HG02852 (cell line): Measurements from ENCODE around the gene ZNF777.
"Not testable (repeated sequence)": the region's sequence is repeated elsewhere in the genome, so short reads cannot be mapped to it uniquely, and the experiment has no call there.

ENCODE experiments used
- ATAC-seq: cut with Tn5 transposase; IDR thresholded peaks from one replicate; pipeline ENCODE4 v1.9.1; 2021; ENCODE audit warnings: mild to moderate bottlenecking, moderate library complexity; ENCODE audit not compliant: unreplicated experiment

ZNF777 gene

GRCh38 chr7:149420006-149420405, 40.9 kb downstream of the ZNF777 start:
- no peak for ATAC-seq

- ATAC-seq, result no peak
Observed at GRCh38 chr7:149415391-149416071, 45.3 kb downstream of the ZNF777 start.

- ATAC-seq, result no peak
Observed at GRCh38 chr7:149414745-149415390, 46.0 kb downstream of the ZNF777 start.

GRCh38 chr7:149414171-149414570, 46.7 kb downstream of the ZNF777 start:
- no peak for ATAC-seq

- ATAC-seq, result not testable (repeated sequence)
Observed at GRCh38 chr7:149413083-149413482, 47.8 kb downstream of the ZNF777 start.

GRCh38 chr7:149409895-149410294, 51.0 kb downstream of the ZNF777 start:
- peak; percentile 96 for ATAC-seq

GRCh38 chr7:149404825-149405224, 56.0 kb downstream of the ZNF777 start:
- ATAC-seq, result no peak

GRCh38 chr7:149404396-149404795, 56.5 kb downstream of the ZNF777 start:
- no peak for ATAC-seq

- no peak for ATAC-seq
Observed at GRCh38 chr7:149398195-149398820, 62.6 kb downstream of the ZNF777 start.

GRCh38 chr7:149397470-149398043, 63.3 kb downstream of the ZNF777 start:
- no peak for ATAC-seq

- ATAC-seq, result not testable (repeated sequence)
Observed at GRCh38 chr7:149388550-149389335, 72.1 kb downstream of the ZNF777 start.

GRCh38 chr7:149386514-149386913, 74.3 kb downstream of the ZNF777 start:
- not testable (repeated sequence) for ATAC-seq

GRCh38 chr7:149385195-149385950, 75.5 kb downstream of the ZNF777 start:
- ATAC-seq, result no peak
